C4-2B (cell line): ENCODE data around the gene TNFSF9.

Experiments
- ZFX ChIP-seq: fragments of 450-650 bp; IDR thresholded peaks from 2 replicates; pipeline ENCODE4 v1.6.1; 2017
- TF ChIP-seq, protein P1 (sequence below): fragments of 450-650 bp; conservative IDR thresholded peaks from 2 replicates; pipeline ENCODE4 v1.5.1; 2017; ENCODE audit warnings: mild to moderate bottlenecking

DNA sequence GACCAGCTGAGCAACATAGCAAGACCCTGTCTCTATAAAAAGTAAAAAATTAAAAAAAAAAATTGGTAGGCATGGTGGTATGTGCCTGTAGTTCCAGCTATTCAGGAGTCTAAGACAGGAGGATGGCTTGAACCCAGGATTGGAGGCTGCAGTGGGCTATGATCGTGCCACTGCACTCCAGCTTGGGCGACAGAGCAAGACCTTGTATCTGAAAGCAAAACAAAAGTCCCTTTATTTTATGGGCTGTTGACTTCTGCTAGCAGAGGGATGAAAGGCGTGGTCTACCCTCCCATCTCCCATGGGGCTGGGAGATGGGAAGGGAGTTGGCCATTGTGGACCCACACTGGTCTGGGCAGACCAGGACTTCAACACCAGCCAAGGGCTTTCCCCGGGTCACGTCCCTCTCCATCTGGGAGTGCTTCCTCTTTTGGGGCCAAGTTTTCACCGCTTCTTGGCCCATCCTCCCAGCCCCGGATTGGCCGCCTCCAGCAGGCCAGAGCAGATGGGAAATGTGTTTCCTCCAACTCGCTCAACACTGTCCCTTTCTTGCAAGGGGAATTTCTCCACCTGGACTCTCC, 2.2 kb upstream of the TNFSF9 start:
- TF ChIP-seq, protein P1, sequence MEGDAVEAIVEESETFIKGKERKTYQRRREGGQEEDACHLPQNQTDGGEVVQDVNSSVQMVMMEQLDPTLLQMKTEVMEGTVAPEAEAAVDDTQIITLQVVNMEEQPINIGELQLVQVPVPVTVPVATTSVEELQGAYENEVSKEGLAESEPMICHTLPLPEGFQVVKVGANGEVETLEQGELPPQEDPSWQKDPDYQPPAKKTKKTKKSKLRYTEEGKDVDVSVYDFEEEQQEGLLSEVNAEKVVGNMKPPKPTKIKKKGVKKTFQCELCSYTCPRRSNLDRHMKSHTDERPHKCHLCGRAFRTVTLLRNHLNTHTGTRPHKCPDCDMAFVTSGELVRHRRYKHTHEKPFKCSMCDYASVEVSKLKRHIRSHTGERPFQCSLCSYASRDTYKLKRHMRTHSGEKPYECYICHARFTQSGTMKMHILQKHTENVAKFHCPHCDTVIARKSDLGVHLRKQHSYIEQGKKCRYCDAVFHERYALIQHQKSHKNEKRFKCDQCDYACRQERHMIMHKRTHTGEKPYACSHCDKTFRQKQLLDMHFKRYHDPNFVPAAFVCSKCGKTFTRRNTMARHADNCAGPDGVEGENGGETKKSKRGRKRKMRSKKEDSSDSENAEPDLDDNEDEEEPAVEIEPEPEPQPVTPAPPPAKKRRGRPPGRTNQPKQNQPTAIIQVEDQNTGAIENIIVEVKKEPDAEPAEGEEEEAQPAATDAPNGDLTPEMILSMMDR: no peak
- TF ChIP-seq ZFX: no peak
